HEK293 (cell line): ENCODE results near the gene SPRED3.
A peak's percentile ranks its signal among the peaks of the same experiment; 100 is the strongest.

Source experiments
- CTCF ChIA-PET: fragments of 350-600 bp; formaldehyde crosslinking; extraction: SDS; loops from one replicate; lab custom pipeline; 2021; ENCODE audit warnings: antibody characterized with exemption; lab: Yijun Ruan, JAX
- POLR2A ChIA-PET: fragments of 300-600 bp; formaldehyde crosslinking; extraction: SDS; loops from one replicate; lab custom pipeline; 2020; ENCODE audit warnings: antibody characterized with exemption, inconsistent platforms; lab: Yijun Ruan, JAX
- H3K27ac ChIP-seq: fragments of 200-500 bp; sonication (Bioruptor generic); 2 replicates; pipeline ENCODE4 v1.5.1; 2014; ENCODE audit warnings: low read depth, low read length, control low read depth, inconsistent platforms; ENCODE audit errors: extremely low read depth
- H3K36me3 ChIP-seq, 2 experiments: fragments of 200-500 bp in 1 of 2; sonication (Bioruptor generic) in 1 of 2; 1 replicate in 1 of 2; 2 replicates in 1 of 2; pipeline ENCODE4 v1.5.1; 2014 to 2017; ENCODE audit warnings: inconsistent platforms in 2 of 2, low read length in 2 of 2; ENCODE audit not compliant: control insufficient read depth in 2 of 2, insufficient read depth in 1 of 2
- H3K4me1 ChIP-seq: fragments of 200-500 bp; sonication (Bioruptor generic); 2 replicates; pipeline ENCODE4 v1.5.1; 2014; ENCODE audit warnings: mild to moderate bottlenecking, low read length, inconsistent platforms; ENCODE audit not compliant: control insufficient read depth, insufficient read depth
- H3K4me3 ChIP-seq: 2 replicates; pipeline ENCODE4 v1.5.1; 2011; ENCODE audit warnings: low read depth, mild to moderate bottlenecking, control low read depth, low read length, moderate library complexity
- H3K9me3 ChIP-seq: fragments of 200-500 bp; sonication (Bioruptor generic); 2 replicates; pipeline ENCODE4 v1.5.1; 2014; ENCODE audit warnings: low read depth, low read length, inconsistent platforms; ENCODE audit not compliant: control insufficient read depth, insufficient read depth
- HOXD13 ChIP-seq: sonication (generic); formaldehyde crosslinking; IDR thresholded peaks from 2 replicates; pipeline ENCODE4 v1.8.0; 2022; ENCODE audit warnings: missing genetic modification reagents, borderline replicate concordance
- KLF9 ChIP-seq: fragments of 450-650 bp; formaldehyde crosslinking; IDR thresholded peaks from 2 replicates; pipeline ENCODE4 v1.5.1; 2016; ENCODE audit warnings: missing biosample characterization, missing genetic modification characterization, low read depth
- PRDM10 ChIP-seq: fragments of 450-650 bp; formaldehyde crosslinking; IDR thresholded peaks from 2 replicates; pipeline ENCODE4 v1.5.1; 2016; ENCODE audit warnings: missing biosample characterization, missing genetic modification characterization
- ZBTB7A ChIP-seq: fragments of 450-650 bp; formaldehyde crosslinking; IDR thresholded peaks from 2 replicates; pipeline ENCODE4 v1.5.1; 2016; ENCODE audit warnings: low read depth, missing biosample characterization, missing genetic modification characterization
- ZNF121 ChIP-seq: fragments of 450-650 bp; formaldehyde crosslinking; IDR thresholded peaks from 2 replicates; pipeline ENCODE4 v1.5.1; 2016; ENCODE audit warnings: missing biosample characterization, missing genetic modification characterization
- ZNF132 ChIP-seq: fragments of 450-650 bp; formaldehyde crosslinking; IDR thresholded peaks from 2 replicates; pipeline ENCODE4 v1.5.1; 2017; ENCODE audit warnings: missing biosample characterization, missing genetic modification characterization, borderline replicate concordance
- ZNF24 ChIP-seq: fragments of 450-650 bp; formaldehyde crosslinking; IDR thresholded peaks from 2 replicates; pipeline ENCODE4 v1.5.1; 2016; ENCODE audit warnings: missing biosample characterization, missing genetic modification characterization
- ZNF394 ChIP-seq: fragments of 450-650 bp; formaldehyde crosslinking; IDR thresholded peaks from 2 replicates; pipeline ENCODE4 v1.5.1; 2016; ENCODE audit warnings: missing biosample characterization, missing genetic modification characterization, mild to moderate bottlenecking, moderate library complexity, borderline replicate concordance
- ZNF555 ChIP-seq: fragments of 450-650 bp; formaldehyde crosslinking; conservative IDR thresholded peaks from 2 replicates; pipeline ENCODE4 v1.5.1; 2017; ENCODE audit warnings: missing biosample characterization, mild to moderate bottlenecking, missing genetic modification characterization, inconsistent platforms
- ZNF596 ChIP-seq: fragments of 450-650 bp; IDR thresholded peaks from 2 replicates; pipeline ENCODE4 v1.5.0; 2018; ENCODE audit warnings: missing biosample characterization, mild to moderate bottlenecking, missing genetic modification characterization, moderate library complexity
- ZNF654 ChIP-seq: fragments of 450-650 bp; formaldehyde crosslinking; IDR thresholded peaks from 2 replicates; pipeline ENCODE4 v1.5.1; 2016; ENCODE audit warnings: low read depth, missing biosample characterization, missing genetic modification characterization
- ZNF660 ChIP-seq: fragments of 450-650 bp; IDR thresholded peaks from 2 replicates; pipeline ENCODE4 v1.5.1; 2018; ENCODE audit warnings: missing biosample characterization, mild to moderate bottlenecking, missing genetic modification characterization
- ZNF692 ChIP-seq: fragments of 450-650 bp; formaldehyde crosslinking; IDR thresholded peaks from 2 replicates; pipeline ENCODE4 v1.5.1; 2016; ENCODE audit warnings: missing biosample characterization, missing genetic modification characterization
- ZNF768 ChIP-seq: fragments of 450-650 bp; formaldehyde crosslinking; IDR thresholded peaks from 2 replicates; pipeline ENCODE4 v1.5.1; 2018; ENCODE audit warnings: missing biosample characterization, mild to moderate bottlenecking, missing genetic modification characterization
- ZSCAN16 ChIP-seq: fragments of 450-650 bp; formaldehyde crosslinking; IDR thresholded peaks from 2 replicates; pipeline ENCODE4 v1.5.1; 2016; ENCODE audit warnings: missing biosample characterization, missing genetic modification characterization
- TF ChIP-seq, protein P1 (sequence below): fragments of 450-650 bp; formaldehyde crosslinking; IDR thresholded peaks from 2 replicates; pipeline ENCODE4 v1.5.1; 2016; ENCODE audit warnings: missing biosample characterization, missing genetic modification characterization, borderline replicate concordance
- TF ChIP-seq, protein P2 (sequence below): fragments of 450-650 bp; formaldehyde crosslinking; conservative IDR thresholded peaks from 2 replicates; pipeline ENCODE4 v1.5.1; 2016; ENCODE audit warnings: low read depth, missing biosample characterization, missing genetic modification characterization

Gene SPRED3

GRCh38 chr19:38430931-38431330, 42.4 kb downstream of the SPRED3 start:
- ChIA-PET CTCF (interaction anchor here (0.6 to 0.7 kb wide), 3 partner anchors 50 to 1172 kb away, joined by 3 read pairs; no protein-coding TSS in a partner anchor), POLR2A (no interaction called here)
- Histone ChIP-seq H3K9me3 (no peaks in the 10 kb centered on the region), H3K4me1 (peaks cover 12% of the 10 kb centered on the region), H3K36me3 (no peaks in the 10 kb centered on the region; a peak in 1 of 3 replicates), H3K27ac (no peak overlapping the region), H3K4me3 (no peak overlapping the region)
- TF ChIP-seq HOXD13 (CRISPR knock-in tag) = no peak
- peak; percentile 95 for TF ChIP-seq ZNF121 (tag by site-specific recombination)
- no peak for TF ChIP-seq PRDM10

GRCh38 chr19:38433268-38433733, 44.8 kb downstream of the SPRED3 start, which contains the start of gene RYR1:
TSS of gene RYR1 (plus strand) at chr19:38433691. CDS start at chr19:38433830, 139 bp downstream.
- ChIA-PET POLR2A (no interaction called here), CTCF (interaction anchor here (1.3 kb wide), 1 partner anchor 31 kb away, joined by 5 read pairs; the partner anchor contains the start of gene FAM98C)
- no peak within 1 kb of the TSS for H3K4me3 ChIP-seq
- no peaks in the 10 kb centered on the region for H3K9me3 ChIP-seq
- H3K4me1 ChIP-seq = peaks cover 12% of the 10 kb centered on the region
- TF ChIP-seq ZNF24 (tag by site-specific recombination) = no peak
- TF ChIP-seq ZNF660 (tag by site-specific recombination) = no peak
- TF ChIP-seq, protein P1, sequence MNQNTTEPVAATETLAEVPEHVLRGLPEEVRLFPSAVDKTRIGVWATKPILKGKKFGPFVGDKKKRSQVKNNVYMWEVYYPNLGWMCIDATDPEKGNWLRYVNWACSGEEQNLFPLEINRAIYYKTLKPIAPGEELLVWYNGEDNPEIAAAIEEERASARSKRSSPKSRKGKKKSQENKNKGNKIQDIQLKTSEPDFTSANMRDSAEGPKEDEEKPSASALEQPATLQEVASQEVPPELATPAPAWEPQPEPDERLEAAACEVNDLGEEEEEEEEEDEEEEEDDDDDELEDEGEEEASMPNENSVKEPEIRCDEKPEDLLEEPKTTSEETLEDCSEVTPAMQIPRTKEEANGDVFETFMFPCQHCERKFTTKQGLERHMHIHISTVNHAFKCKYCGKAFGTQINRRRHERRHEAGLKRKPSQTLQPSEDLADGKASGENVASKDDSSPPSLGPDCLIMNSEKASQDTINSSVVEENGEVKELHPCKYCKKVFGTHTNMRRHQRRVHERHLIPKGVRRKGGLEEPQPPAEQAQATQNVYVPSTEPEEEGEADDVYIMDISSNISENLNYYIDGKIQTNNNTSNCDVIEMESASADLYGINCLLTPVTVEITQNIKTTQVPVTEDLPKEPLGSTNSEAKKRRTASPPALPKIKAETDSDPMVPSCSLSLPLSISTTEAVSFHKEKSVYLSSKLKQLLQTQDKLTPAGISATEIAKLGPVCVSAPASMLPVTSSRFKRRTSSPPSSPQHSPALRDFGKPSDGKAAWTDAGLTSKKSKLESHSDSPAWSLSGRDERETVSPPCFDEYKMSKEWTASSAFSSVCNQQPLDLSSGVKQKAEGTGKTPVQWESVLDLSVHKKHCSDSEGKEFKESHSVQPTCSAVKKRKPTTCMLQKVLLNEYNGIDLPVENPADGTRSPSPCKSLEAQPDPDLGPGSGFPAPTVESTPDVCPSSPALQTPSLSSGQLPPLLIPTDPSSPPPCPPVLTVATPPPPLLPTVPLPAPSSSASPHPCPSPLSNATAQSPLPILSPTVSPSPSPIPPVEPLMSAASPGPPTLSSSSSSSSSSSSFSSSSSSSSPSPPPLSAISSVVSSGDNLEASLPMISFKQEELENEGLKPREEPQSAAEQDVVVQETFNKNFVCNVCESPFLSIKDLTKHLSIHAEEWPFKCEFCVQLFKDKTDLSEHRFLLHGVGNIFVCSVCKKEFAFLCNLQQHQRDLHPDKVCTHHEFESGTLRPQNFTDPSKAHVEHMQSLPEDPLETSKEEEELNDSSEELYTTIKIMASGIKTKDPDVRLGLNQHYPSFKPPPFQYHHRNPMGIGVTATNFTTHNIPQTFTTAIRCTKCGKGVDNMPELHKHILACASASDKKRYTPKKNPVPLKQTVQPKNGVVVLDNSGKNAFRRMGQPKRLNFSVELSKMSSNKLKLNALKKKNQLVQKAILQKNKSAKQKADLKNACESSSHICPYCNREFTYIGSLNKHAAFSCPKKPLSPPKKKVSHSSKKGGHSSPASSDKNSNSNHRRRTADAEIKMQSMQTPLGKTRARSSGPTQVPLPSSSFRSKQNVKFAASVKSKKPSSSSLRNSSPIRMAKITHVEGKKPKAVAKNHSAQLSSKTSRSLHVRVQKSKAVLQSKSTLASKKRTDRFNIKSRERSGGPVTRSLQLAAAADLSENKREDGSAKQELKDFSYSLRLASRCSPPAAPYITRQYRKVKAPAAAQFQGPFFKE (tag by site-specific recombination) = no peak
- no peak for TF ChIP-seq ZSCAN16 (tag by site-specific recombination)
- TF ChIP-seq ZNF394 (tag by site-specific recombination) = no peak
- TF ChIP-seq KLF9 = no peak
- TF ChIP-seq ZNF555 (tag by site-specific recombination) = no peak
- TF ChIP-seq ZBTB7A (tag by site-specific recombination) = no peak
- TF ChIP-seq ZNF596 (tag by site-specific recombination) = no peak
- no peak for TF ChIP-seq ZNF132 (tag by site-specific recombination)
- TF ChIP-seq ZNF768 (tag by site-specific recombination) = no peak
- no peak for TF ChIP-seq ZNF121 (tag by site-specific recombination)
- TF ChIP-seq ZNF692 (tag by site-specific recombination) = no peak
- no peak for TF ChIP-seq ZNF654
- TF ChIP-seq, protein P2, sequence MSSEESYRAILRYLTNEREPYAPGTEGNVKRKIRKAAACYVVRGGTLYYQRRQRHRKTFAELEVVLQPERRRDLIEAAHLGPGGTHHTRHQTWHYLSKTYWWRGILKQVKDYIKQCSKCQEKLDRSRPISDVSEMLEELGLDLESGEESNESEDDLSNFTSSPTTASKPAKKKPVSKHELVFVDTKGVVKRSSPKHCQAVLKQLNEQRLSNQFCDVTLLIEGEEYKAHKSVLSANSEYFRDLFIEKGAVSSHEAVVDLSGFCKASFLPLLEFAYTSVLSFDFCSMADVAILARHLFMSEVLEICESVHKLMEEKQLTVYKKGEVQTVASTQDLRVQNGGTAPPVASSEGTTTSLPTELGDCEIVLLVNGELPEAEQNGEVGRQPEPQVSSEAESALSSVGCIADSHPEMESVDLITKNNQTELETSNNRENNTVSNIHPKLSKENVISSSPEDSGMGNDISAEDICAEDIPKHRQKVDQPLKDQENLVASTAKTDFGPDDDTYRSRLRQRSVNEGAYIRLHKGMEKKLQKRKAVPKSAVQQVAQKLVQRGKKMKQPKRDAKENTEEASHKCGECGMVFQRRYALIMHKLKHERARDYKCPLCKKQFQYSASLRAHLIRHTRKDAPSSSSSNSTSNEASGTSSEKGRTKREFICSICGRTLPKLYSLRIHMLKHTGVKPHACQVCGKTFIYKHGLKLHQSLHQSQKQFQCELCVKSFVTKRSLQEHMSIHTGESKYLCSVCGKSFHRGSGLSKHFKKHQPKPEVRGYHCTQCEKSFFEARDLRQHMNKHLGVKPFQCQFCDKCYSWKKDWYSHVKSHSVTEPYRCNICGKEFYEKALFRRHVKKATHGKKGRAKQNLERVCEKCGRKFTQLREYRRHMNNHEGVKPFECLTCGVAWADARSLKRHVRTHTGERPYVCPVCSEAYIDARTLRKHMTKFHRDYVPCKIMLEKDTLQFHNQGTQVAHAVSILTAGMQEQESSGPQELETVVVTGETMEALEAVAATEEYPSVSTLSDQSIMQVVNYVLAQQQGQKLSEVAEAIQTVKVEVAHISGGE (tag by site-specific recombination) = no peak
- H3K27ac ChIP-seq = no peak within 1 kb of the TSS
- no peaks in the 10 kb centered on the region; a peak in 1 of 3 replicates for H3K36me3 ChIP-seq
